Esophagus squamous epithelium (tissue), 5 donors: ENCODE measurements around the gene VPS18. TPM values are rescaled to one million over a fixed set of nuclear protein-coding genes. Genes with fewer than 3 reads are reported as not detected.

Experiments
- DNase-seq: peaks from one replicate; lab custom pipeline; 2025; lab: John Stamatoyannopoulos, UW
- H3K27ac ChIP-seq, 4 donors: fragments of 200-600 bp; sonication (generic); one replicate each; pipeline ENCODE4 v1.5.1; 2016 to 2019; ENCODE audit warnings: mild to moderate bottlenecking in 1 of 4
- H3K27me3 ChIP-seq, 4 donors: fragments of 200-600 bp; sonication (generic); 1 replicate in 3 of 4; 2 replicates in 1 of 4; pipeline versions ENCODE4 v1.5.1 to v1.6.0; 2017 to 2021; ENCODE audit warnings: antibody characterized with exemption in 1 of 4
- H3K36me3 ChIP-seq, 3 donors: fragments of 200-600 bp; sonication (generic); one replicate each; pipeline ENCODE4 v1.5.1; 2016 to 2019
- H3K4me1 ChIP-seq, 3 donors: fragments of 200-600 bp; sonication (generic); one replicate each; pipeline ENCODE4 v1.5.1; 2017 to 2019
- H3K4me3 ChIP-seq, 4 donors: fragments of 200-600 bp; sonication (generic); 1 replicate in 3 of 4; 2 replicates in 1 of 4; pipeline ENCODE4 v1.5.1; 2016 to 2019; ENCODE audit warnings: mild to moderate bottlenecking in 2 of 4, moderate library complexity in 1 of 4
- H3K9me3 ChIP-seq, 3 donors: fragments of 200-600 bp; sonication (generic); one replicate each; pipeline ENCODE4 v1.5.1; 2016 to 2019
- CTCF ChIP-seq, 6 experiments: fragments of 450-650 bp in 4 of 6; fragments of 200-600 bp in 2 of 6; sonication (generic) in 2 of 6; IDR thresholded peaks; one replicate each; pipeline ENCODE4 v1.5.1; 2016 to 2019; ENCODE audit warnings: antibody characterized with exemption in 6 of 6, mild to moderate bottlenecking in 4 of 6, moderate library complexity in 4 of 6
- POLR2A ChIP-seq, 4 donors: fragments of 450-650 bp; IDR thresholded peaks; one replicate each; pipeline ENCODE4 v1.6.1; 2017; ENCODE audit warnings: antibody characterized with exemption in 4 of 4, mild to moderate bottlenecking in 4 of 4, moderate library complexity in 3 of 4
- WGBS, 2 donors: methylation state at CpG; one replicate each; pipeline ENCODE4 v1.1.5; 2018; 5-methylcytosine and 5-hydroxymethylcytosine counted together
- intact Hi-C: fragments of 100-400 bp; cut with DNase I; formaldehyde crosslinking; loops from one replicate; pipeline ENCODE4 v1.15.0; 2022
- total RNA-seq, 4 donors: library from RNA; depleted of rRNA; stranded (reverse); fragments of >200 nt; gene quantifications; one replicate each; pipeline ENCODE4 v1.1.0, GENCODE V29; 2016
- donor health status: DM: yes; HTN: yes; CAD: no.

VPS18 gene
- total RNA-seq, 4 donors from 2014 or later, result 17.4 to 25.9 (median 20.7) TPM

GRCh38 chr15:40943764-40944365 is 49.6 kb downstream of the VPS18 start:
- H3K36me3 ChIP-seq, result no peaks in the 10 kb centered on the region
- no peaks in the 10 kb centered on the region for H3K9me3 ChIP-seq
- TF ChIP-seq POLR2A (IDR thresholded peaks at IDR 0.05), result no peak
- TF ChIP-seq CTCF (IDR thresholded peaks at IDR 0.05), result no peak
- DNase-seq, result no peak
- peaks cover 22 to 41% (median 27%) of the 10 kb centered on the region in 3 donors for H3K4me1 ChIP-seq
- intact Hi-C loops, result loop anchor here (5.0 kb wide), 2 partner anchors 42 to 73 kb away; no protein-coding TSS in a partner anchor
- 92 to 94% methylated on average over 3 to 5 of the region's 9 CpGs for WGBS, 2 donors
- H3K4me3 ChIP-seq, result no peak overlapping the region
- no peak overlapping the region for H3K27ac ChIP-seq
- H3K27me3 ChIP-seq, result no peaks in the 10 kb centered on the region

- no peak for DNase-seq
- intact Hi-C loops, result loop anchor here (5.0 kb wide), 2 partner anchors 42 to 73 kb away; no protein-coding TSS in a partner anchor
- 87 to 92% methylated on average over 6 to 9 of the region's 11 CpGs for WGBS, 2 donors
Observed at GRCh38 chr15:40944510-40945296, 50.5 kb downstream of the VPS18 start.

GRCh38 chr15:40948706-40949473 is 54.6 kb downstream of the VPS18 start:
- Histone ChIP-seq H3K9me3 (no peaks in the 10 kb centered on the region), H3K4me3 (no peak overlapping the region), H3K4me1 (peaks cover 6 to 27% (median 12%) of the 10 kb centered on the region in 3 donors), H3K27ac (no peak overlapping the region), H3K36me3 (no peaks in the 10 kb centered on the region), H3K27me3 (no peaks in the 10 kb centered on the region)
- TF ChIP-seq POLR2A (IDR thresholded peaks at IDR 0.05) (no peak), CTCF (IDR thresholded peaks at IDR 0.05) (no peak)
- intact Hi-C loops, result no loop called here
- 77 to 83% methylated on average over 14 to 20 of the region's 21 CpGs for WGBS, 2 donors
- DNase-seq, result no peak

More at GRCh38 chr15:40944510-40945296, 50.5 kb downstream of the VPS18 start:
- Histone ChIP-seq H3K9me3 (no peaks in the 10 kb centered on the region), H3K36me3 (no peaks in the 10 kb centered on the region), H3K27ac (no peak overlapping the region), H3K4me3 (no peak overlapping the region), H3K4me1 (peaks cover 22 to 41% (median 24%) of the 10 kb centered on the region in 3 donors), H3K27me3 (no peaks in the 10 kb centered on the region)
- TF ChIP-seq CTCF (IDR thresholded peaks at IDR 0.05) (no peak), POLR2A (IDR thresholded peaks at IDR 0.05) (no peak)

- Histone ChIP-seq H3K36me3 (no peaks in the 10 kb centered on the region), H3K4me3 (no peak overlapping the region), H3K4me1 (peaks cover 6 to 31% (median 14%) of the 10 kb centered on the region in 3 donors), H3K27ac (no peak overlapping the region), H3K27me3 (no peaks in the 10 kb centered on the region), H3K9me3 (no peaks in the 10 kb centered on the region)
- intact Hi-C loops, result no loop called here
- WGBS, 2 donors, result 43 to 55% methylated on average over 7 of the region's 7 CpGs
- TF ChIP-seq POLR2A (IDR thresholded peaks at IDR 0.05) (no peak), CTCF (IDR thresholded peaks at IDR 0.05) (no peak)
- DNase-seq, result no peak
Observed at GRCh38 chr15:40949756-40950207, 55.5 kb downstream of the VPS18 start.
